ENCODE measurements around the gene PTCD1.
A peak's percentile ranks its signal among the peaks of the same experiment; 100 is the strongest.

Gene PTCD1, protein sequence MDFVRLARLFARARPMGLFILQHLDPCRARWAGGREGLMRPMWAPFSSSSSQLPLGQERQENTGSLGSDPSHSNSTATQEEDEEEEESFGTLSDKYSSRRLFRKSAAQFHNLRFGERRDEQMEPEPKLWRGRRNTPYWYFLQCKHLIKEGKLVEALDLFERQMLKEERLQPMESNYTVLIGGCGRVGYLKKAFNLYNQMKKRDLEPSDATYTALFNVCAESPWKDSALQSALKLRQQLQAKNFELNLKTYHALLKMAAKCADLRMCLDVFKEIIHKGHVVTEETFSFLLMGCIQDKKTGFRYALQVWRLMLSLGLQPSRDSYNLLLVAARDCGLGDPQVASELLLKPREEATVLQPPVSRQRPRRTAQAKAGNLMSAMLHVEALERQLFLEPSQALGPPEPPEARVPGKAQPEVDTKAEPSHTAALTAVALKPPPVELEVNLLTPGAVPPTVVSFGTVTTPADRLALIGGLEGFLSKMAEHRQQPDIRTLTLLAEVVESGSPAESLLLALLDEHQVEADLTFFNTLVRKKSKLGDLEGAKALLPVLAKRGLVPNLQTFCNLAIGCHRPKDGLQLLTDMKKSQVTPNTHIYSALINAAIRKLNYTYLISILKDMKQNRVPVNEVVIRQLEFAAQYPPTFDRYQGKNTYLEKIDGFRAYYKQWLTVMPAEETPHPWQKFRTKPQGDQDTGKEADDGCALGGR

DNA sequence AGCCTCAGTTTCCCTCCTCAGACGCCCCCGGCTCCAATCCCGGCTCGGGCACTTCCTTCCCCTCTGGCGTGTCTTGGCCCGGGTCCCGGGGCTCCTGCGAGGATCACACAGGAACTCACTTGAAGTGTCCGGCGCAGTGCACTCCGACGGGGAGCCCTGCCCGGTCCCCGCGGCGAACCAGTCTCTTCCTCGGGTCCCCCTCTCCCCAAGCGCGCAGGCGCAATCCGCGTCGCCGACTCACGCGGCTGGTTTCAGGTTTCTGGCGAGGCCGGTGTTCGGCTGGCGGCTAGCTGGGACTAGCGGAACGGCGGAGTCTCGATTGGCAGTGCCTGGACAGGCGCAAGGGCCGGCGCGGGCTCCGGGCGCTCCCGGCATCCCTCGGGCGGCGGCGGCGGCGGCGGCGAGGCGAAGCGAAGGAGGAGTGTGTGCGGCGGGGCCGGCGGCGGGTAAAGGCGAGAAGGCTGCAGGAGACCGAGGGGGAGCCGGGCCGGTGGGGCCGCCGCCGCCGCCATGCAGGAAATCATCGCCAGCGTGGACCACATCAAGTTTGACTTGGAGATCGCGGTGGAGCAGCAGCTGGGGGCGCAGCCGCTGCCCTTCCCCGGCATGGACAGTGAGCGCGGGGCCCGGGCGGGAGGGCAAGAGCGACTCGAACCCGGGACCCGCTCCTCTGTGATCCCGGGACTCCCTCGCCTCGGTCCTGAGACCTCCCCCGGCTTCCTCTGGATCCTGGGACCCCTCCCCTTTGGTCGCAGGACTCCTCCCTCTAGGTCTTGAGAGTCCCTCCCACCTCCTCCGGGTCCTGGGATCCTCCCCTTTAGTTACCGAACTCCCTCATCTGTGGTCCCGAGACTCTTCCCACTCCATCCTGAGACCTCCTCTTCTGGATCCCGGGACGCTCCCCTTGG, at the start of gene PTCD1, which contains the start of gene CPSF4:
Gene PTCD1 (minus strand): TSS at position 226 of the 908 bp plus-strand sequence. CDS start 3,556 bp downstream, outside the sequence.
Gene CPSF4 (plus strand): TSS at position 371 of the 908 bp plus-strand sequence. CDS start 140 bp downstream, at position 511.
- peak; percentile 90 to 92 for DNase-seq (ENCODE audit: low read depth in 2 of 2)

DNA sequence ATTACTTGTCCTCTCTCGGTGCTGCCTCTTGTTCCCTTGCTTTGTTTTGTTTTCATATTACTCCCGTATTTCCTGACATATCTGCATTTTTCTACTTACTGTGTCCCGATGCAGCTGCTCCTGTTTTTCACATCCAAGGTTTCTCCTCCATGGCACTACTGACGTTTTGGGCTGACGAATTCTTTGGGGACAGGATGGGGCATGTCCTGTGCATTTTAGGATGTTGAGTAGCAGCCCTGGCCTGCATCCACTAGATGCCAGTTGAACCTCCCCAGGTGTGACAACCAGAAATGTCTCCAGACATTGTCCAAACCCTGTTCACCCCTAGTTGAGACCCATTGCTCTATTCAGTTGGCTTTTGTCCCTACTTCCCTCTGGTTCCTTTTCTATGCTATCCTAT, 46.5 kb upstream of the PTCD1 start:
- DNase-seq (ENCODE audit: low read depth in 2 of 2), result no peak

DNA sequence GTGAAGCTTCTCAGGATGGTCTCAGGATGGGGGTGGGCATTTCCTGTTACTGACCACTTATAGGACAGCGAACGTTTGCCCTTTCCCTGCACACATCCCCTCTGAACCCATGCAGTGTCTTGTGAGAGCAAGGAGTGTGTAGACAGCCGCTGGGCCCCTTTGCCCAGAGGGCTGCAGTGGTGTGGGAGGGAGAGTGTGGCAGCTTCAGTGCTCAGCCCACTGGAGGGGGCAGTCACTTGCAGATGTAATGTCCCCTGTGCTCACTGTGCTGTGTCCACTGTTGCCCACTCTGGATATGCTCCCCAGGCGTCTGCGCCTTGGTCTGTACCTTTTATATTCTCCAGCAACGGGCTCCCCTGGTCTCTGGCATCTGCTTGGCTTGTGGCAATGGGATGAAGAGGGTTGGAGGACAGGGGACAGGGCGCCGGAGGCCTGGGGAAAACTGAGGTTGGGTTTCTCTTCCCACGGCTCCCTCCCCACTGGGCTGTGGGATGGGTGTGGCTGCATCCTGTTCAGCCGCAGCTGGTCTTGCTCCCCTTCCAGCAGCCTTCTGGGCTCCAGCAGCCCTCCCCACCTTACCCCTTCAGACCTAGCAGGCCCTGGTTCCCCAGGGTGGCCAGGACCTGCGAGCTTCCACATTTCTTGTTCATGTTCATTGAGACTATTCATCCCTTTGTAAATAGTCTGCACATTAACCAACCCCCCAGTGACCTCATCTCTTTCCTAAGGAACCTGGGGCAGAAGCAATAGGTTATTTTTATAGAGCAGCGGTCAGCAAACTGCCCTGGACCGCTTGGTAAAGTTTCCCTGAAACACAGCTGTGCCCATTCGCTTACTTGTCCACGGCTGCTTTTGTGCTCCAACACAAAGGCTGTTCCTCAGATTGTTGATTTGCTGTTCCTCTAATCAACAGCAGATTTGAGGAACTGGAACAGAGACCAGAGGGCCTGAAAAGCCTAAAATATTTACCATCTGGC, 40.2 kb upstream of the PTCD1 start:
- DNase-seq (ENCODE audit: low read depth in 2 of 2), result no peak

DNA sequence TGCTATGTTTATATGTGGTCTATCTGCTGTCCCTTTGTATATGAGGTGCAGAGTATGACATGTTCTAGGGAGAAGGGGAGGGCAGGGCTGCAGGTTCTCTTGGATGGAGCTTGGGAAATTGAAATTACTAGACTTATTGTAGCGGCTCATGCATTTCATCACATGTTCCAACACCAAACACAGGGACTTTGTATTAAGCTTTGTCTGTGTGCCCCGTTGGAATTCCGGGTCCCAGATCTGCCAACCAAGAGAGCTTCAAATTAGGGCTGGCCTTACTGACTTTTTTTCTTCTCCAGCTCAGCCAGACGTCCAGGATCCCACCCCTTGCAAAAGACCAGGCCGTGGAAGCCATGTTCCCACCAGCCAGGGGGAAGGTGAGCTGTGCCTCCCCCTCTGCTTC, 37.5 kb upstream of the PTCD1 start:
- DNase-seq (ENCODE audit: low read depth in 2 of 2), result no peak

DNA sequence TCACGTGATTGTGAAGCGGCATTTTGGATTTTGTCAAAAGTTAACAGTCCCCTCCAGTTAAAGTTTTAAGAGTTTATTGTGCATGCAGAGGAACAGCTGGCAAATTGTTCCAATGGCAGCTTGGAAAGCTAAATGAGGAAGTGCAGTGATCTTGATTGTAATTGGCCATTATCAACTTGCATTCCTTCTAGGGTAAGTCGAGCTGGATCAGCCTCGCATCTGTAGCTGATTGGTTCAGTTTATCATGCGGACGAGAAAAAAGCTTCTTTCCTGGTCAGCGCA, 34.7 kb upstream of the PTCD1 start:
- no peak for DNase-seq (ENCODE audit: low read depth in 2 of 2)

DNA sequence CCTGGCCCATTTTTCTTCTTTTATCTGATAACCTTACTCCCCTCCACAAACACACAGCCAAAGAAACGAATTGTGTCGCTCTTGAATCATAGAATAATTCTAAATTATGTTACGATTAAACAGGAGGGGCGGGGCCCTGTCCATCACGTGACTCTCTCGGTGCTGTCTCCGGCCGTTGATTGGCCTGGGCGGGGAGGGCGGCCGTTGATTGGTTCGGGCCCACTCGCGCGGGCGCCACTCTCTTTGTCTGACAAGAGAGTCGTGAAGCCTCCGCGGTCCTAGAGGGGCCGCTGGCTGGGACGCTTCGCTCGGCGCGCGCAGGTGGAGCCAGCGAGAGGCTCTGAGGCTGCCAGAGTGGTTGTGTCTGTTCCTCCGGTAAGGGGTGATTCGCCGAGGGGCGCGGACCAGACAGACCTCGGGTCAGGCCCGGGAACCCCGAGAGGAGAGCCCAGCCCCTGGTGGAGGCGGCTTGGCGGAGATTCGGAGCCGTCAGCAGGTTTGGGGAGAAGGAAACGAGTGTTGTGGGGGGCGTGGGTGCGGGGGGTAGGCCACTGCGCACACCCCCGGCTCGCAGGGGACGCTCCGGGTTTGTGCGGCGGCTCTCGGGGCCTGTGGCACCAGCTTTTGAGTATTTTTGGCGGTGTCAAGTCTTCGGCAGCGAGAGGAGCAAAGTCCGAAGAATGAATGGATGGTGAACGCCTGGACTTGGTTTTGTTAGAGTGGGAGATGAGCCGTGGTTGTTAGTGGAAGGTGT, 34.1 kb upstream of the PTCD1 start, which contains the start of gene ZNF789:
Gene ZNF789 (plus strand): TSS at position 330 of the 754 bp plus-strand sequence. CDS start 3,567 bp downstream, outside the sequence.
- peak; percentile 97 for DNase-seq (ENCODE audit: low read depth in 2 of 2)

DNA sequence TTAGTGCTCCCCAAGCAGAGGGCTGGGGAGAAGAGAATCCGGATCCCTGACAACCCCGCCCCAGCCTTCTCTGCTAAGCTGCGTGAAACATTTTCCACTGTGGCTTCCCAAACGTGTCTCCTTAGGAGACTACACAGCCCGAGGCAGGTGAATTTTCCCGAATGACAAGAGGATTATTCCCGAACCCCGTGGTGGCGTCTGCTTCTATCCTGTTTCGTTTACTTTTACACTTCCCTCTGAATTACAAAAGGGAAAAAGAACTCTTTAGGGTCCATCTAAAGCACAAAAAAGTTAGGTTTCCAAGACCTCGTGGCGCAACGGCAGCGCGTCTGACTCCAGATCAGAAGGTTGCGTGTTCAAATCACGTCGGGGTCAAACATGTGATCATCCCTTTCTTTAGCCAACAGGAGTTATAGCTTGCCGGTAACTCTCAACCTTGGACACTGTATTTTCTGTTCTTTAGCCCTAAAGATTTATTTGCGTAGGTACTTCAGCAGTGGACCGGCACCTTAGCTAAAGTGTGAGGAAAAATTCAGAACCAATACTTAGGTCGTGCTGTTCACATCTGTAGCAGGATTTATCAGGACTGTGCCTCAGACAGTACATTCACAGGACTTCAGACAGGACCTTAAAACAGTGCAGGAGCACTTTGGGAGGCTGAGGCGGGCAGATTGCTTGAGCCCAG, 30.9 kb upstream of the PTCD1 start:
- DNase-seq (ENCODE audit: low read depth in 2 of 2), result no peak

DNA sequence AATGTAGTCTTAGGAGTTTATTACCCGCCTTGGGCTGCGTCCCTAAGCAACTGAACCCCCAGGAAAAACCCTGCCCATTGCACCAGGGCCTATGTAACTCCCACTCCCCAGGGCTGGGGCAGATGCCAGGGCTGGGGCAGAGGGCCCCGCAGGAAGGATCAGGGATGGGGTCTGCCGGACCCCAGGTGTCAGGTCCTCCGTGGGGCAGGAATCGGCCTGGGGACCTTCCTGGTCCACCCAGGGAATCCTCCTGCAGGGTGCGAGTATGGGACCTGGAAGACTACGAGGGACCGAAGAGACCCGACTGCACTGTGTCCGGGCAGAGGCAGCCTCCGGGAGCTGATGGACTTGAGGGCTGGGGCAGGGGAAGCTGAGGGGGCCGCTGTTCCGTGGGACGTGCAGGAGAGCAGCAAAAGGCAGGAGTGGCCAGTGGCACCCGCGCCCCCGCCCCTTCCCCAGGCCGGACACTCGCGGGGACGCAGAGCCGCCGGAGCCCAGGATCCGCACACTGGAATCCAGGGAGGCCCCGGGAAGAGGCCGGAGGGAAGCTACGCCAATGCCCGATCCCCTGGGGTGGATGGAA, 29.8 kb upstream of the PTCD1 start:
- no peak for DNase-seq (ENCODE audit: low read depth in 2 of 2)

DNA sequence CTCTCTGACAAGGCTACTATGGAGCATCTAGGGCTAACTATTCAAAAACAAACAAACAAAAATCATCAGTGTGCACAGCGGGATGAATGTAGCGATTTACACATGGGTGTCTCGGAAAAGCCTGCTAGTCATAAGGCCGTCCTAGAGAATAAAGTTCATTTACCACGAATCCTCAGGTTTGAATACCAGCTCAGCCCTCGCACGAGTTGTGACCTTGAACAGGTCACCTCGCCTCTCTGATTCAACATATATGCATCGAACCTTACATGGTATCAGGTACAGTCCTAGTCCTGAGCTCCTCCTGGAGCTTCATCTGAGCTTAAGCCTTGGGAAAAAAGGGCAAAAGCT, 26.8 kb upstream of the PTCD1 start:
- no peak for DNase-seq (ENCODE audit: low read depth in 2 of 2)

DNA sequence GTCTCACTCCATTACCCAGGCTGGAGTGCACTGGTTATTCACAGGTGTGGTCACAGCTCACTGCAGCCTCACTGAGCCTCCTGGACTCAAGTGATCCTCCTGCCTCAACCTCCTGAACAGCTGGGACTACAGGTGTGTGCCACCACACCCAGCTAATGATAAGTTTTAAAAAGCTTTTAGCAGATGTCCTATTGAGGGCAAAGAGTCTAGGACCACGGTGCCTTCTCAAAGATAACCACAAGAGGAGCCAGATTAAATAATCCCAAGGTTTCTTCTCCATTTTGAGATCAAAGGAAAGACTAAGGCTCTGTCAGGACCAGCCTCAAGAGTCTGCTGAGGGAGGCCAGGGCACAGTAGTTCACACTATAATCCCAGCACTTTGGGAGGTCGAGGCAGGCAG, 22.6 kb upstream of the PTCD1 start:
- no peak for DNase-seq (ENCODE audit: low read depth in 2 of 2)

DNA sequence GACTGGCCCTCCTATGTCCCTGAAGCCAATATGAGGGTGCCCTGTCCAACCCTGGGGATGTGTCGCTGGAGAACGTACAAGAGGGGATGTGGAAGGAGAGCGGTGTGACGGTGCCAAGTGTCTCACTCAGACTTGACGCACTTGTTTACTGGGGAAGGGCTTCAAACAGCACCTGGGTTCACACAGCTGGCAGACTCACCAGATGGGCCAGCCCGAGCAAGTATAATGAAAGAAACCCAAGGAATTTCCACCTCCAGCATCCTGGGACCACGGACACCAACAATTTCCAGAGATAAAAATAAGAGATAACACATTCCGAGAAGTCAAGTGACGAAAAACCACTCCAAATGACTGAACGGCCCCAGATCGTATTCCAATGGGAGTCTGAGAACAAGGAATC, 22.1 kb upstream of the PTCD1 start:
- no peak for DNase-seq (ENCODE audit: low read depth in 2 of 2)

DNA sequence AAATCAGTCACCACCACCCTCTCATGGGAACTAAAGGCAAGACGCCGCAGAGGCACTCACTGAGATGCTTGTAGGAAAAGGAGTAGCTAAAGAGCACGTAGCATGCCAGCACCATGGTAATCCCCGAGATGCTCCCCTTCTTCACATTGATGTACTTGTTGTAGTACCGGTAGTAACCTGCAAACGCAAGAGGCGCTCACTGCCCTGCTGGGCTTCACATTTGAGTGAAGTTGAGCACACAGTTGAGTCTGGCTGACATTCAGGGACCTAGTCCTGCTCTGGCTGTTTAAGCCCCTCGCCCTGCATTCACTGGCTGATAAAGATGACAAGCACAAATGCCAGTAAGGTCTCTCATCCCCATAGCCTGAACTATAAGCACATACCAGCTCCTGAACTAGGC, 20.5 kb upstream of the PTCD1 start:
- peak in 1 of 2 donors; percentile 15 for DNase-seq (ENCODE audit: low read depth in 2 of 2)

DNA sequence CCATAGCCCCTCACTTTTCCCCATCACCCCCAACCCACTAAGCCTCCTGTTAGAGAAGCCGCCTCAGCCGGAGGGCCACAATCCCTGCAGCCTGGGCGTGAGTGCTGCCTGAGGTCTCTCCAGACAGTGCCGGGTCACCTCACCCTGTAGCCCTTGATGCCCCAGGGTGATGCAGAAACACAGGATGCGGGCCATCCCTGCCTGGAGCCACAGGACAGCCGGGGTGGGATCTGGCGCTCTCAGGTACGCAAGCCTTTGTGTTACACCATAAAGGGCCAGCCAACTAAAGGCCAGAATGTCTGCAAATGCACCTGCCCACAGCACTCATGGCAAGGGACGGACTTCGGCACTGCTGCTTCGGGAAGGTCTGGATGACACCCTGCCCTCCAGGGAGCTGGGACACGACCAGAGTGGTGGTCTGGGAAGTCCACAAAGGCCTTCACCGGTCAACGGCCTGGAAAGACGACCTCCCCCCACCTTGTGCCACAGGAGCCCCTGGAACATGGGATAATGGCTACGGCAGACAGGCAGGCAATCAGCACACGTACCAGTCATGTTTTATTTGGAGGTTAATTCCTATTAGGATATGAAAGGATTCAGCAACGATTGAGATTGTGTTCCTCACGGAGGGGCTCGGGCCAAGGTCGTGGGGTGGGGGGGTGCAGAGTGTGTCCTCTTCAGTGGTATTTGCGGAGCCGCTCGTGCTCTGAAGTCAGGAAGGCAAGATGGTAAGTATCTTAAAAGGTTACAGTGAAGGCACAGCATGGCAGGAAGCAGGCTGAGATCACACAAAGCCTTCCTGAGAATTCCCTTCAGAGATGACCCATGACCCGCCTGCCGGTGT, 19.3 kb upstream of the PTCD1 start:
- DNase-seq (ENCODE audit: low read depth in 2 of 2), result no peak

DNA sequence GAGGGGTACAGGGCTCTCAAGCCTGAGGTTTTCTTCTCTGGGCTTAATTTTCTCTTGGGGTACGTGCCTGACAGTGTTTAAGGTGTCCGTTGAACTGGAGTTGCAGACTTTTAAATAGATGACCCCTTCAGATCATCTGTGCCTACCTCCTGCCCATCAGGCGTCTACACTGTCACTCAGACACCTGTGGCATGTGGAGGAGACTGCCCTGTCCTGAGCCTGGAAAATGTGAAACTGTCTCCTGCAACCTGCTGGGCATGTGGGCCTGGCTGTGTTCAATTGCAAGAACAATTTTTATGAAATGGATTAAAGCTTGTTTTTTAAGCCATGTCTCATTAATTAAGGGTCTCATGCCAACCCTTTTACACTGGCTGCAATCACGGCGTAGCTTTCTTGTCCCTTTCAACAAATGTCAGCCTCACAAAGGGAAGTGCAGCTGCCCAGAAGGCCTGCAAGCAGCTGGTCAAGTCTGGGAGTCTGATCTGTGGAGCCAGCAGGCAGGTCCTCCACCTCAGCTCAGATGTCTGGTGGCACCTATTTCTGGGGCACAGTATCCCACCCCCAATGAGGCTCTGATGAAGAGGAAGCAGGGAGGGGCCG, 18.6 kb upstream of the PTCD1 start:
- no peak for DNase-seq (ENCODE audit: low read depth in 2 of 2)

DNA sequence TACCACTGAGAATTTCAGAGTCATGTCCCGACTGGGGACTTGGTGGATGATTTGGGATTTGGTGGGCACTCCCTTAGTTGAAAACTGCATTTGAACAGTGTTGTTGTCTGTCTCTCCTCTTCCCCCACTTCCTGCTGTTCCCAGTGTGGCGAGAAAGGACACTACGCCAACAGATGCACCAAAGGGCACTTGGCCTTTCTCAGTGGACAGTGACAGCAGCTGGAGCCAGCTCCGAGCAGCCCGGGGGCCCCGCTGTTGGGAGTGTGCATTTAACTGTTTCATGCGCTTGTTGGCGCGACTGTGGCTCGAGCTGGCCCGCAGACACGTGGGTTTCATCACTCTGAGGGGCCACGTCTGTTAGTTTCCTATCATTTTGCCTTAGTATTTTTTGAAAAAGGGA, 17.7 kb upstream of the PTCD1 start:
- no peak for DNase-seq (ENCODE audit: low read depth in 2 of 2)

DNA sequence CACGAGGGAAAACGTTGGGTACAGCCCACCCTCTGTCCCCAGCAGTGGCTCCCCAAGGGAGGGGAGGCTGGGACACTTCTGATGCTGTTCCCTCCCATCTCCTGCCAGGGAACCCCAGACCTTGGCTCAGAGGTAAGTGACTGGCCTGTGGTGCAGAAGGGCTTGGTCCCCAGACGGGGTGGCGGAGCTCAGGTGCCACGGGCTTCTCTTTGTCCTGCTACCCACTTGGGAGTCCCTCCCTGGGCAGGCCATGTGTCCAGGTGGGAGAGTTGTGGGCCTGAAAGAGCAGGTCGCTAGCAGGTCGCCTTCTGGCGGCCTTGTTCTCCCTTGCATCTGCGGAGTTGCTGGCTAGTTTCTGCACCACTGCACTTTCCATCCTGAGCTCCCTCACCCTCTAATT, 17.3 kb upstream of the PTCD1 start:
- DNase-seq (ENCODE audit: low read depth in 2 of 2), result no peak

DNA sequence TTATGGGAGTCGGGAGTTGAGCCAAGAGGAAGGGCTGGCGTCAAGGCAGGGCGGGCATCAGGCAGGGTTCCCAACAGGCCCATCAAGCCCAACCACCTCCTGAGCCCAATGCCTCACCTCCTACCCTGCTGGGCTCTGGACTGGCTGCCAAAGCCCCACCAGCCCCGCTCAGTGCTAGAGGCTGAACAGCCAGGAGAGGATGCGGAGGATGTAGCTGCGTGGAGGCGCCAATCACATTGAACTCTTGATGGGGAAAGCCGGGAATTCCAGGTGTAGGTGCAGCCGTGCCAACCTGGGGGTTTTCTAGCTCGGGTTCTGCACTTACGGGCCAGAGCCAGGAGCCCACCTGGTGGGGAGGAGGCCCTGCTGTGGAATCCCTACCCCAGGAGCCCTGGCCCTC, 14.5 kb upstream of the PTCD1 start:
- DNase-seq (ENCODE audit: low read depth in 2 of 2), result no peak

DNA sequence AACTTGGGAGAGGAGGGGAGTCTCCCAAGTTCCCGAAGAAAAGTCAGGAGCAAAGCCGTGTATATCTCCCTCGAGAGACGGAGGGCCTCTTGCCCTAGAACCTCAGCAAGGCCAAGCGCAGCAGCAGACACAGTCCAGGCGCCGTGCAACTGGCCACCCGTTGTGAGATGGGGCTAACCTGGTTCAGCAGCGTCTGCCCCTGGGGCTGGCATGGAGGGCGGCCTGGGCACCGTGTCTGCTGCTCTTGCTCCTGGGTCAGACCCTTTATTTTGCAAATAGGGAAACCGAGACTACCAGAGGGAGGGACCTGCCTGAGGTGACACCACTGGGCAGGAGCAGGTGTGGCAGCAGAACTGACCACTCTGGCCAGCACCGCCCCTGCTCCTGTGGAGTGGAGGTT, 13.9 kb upstream of the PTCD1 start:
- no peak for DNase-seq (ENCODE audit: low read depth in 2 of 2)
